GM12874 (cell line): ENCODE measurements around the gene FGGY.

Experiments used
- TF ChIP-seq, protein P1 (sequence below): IDR thresholded peaks from 2 replicates; pipeline ENCODE4 v1.5.1; 2011; ENCODE audit warnings: low read depth, mild to moderate bottlenecking, control low read depth, low read length, moderate library complexity; ENCODE audit not compliant: insufficient read depth

The FGGY gene

DNA sequence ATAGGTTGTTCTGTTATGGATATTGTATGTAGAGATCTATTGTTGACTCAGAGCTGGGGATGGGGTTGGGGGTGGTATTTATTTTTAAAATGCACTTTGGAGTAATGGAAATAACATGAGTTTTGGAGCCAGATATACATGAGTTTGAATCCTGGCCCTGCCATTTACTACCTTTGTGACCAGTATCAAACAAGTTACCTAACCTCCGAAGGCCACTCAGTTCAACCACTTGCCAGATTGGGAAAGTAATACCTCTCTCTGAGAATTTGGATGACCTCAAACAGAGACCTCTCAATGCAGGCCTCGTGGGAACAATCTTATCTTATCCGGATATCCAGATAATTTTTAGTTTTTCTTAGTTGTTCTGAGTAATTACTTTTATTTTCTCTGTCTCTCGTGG, 181.0 kb downstream of the FGGY start:
- TF ChIP-seq, protein P1, sequence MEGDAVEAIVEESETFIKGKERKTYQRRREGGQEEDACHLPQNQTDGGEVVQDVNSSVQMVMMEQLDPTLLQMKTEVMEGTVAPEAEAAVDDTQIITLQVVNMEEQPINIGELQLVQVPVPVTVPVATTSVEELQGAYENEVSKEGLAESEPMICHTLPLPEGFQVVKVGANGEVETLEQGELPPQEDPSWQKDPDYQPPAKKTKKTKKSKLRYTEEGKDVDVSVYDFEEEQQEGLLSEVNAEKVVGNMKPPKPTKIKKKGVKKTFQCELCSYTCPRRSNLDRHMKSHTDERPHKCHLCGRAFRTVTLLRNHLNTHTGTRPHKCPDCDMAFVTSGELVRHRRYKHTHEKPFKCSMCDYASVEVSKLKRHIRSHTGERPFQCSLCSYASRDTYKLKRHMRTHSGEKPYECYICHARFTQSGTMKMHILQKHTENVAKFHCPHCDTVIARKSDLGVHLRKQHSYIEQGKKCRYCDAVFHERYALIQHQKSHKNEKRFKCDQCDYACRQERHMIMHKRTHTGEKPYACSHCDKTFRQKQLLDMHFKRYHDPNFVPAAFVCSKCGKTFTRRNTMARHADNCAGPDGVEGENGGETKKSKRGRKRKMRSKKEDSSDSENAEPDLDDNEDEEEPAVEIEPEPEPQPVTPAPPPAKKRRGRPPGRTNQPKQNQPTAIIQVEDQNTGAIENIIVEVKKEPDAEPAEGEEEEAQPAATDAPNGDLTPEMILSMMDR = no peak

DNA sequence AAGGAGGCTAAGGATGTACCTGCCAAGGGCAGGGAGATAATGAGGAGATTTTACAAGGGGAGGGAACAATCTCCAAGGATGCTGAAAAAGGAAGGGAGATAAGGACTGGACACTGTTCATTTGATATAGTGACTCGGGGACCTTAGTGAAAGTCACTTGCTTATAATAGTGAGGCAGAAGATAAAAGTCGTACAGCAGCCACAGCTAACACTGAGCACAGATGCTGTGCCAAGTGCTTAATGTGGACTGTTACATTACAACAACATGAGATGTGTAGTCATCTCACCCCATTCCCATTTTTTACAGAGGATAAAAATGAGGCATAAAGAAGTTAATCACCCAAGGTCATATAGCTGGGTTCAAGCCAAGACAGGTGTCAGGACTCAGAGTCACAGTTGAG, 181.9 kb downstream of the FGGY start:
- TF ChIP-seq, protein P1 = no peak

DNA sequence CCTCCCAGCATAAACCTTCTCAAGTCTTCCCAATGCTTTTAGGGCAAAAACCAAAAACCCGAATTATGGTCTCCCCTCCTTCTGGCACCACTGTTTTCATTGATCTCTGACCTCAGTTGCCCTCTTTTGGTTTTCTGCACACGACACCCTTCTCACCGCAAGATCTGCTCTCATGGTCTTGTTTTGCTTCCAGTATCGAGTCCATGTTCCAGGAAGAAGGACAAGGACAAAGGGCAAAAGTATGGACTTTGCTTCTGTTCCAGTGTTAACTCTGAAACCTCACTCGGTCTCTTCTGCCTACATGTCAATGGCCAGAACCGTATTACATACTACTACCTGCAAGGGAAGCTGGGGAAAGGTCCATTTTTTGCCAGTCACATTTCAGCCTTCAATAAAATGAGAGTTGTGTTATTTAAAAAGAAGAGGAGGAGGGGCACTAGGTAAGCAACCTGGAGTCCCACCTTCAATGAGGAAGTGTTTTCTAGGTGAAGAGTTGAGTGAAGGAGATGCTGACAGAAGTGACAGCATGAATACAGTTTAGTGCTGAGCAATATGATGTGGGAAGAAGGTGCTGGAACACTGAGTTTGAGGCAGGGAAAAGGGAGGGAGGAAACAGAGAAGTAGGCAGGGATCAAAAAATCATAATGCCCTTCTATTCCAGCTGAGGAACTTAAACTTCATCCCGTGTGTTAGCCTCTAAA, 183.4 kb downstream of the FGGY start:
- TF ChIP-seq, protein P1 = no peak

DNA sequence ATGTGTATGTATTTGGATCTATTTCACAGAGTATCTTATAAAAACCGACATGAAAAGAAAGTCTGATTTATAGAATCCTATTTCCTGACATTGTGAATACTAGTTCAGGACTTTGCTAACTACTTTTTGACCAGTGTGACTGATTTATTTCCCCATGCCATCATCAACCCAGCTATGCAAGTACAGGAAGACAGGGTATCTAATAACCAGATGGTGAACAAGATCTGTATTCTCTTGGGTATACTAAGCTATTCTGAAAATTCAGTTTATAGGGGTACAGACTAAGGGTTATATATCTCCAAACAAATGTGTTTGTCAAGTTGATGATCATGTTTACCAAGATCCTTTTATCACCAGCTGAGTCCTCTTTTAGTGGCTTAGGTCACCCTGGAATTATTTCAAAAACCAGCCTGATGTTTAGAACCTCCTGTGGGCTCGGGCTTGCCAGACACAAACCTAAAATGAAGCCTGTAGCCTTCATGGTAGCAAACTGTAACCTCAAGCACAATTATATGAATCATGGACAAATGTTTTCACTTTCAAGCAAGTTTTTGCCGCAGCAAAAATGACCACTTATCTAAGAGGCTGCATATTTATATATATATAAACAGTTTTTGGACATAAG, 185.1 kb downstream of the FGGY start:
- TF ChIP-seq, protein P1 = no peak

DNA sequence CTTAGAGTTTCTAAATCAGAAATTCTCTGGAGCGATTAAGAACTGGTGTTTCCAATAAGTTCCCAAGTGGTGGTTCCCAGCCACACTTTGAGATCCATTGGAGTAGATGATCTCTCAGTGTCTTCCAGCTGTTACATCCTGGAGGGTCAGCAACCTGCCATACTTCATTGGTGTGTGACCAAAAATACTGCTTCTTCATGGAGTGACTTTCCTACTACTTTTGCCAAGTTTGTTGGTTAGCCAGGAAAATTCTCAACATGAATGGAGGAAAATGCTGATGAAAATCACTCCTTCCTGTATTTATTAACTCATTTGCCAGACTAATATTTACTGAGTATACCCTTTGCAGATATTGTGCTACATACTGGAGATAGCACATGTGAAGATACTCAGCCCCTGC, 186.1 kb downstream of the FGGY start:
- TF ChIP-seq, protein P1 = no peak

DNA sequence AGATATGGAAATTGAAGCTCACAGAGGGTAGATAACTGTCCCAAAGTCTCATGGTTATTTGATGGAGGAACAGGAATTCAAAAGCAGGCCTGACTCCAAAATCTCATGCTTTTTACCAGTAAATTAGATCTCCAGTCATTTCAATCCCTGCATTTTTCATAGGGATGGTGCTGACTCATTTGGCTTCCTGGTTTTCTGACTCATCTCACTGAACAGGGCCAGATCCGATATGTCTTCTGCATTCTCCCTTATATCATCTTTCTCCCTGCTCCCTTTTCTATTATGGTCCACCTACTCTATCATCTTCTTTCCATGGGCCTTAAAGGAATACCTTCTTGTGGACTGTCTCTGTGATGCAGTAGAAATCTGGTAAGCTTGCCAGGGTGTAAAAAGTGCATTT, 187.2 kb downstream of the FGGY start:
- TF ChIP-seq, protein P1 = no peak

DNA sequence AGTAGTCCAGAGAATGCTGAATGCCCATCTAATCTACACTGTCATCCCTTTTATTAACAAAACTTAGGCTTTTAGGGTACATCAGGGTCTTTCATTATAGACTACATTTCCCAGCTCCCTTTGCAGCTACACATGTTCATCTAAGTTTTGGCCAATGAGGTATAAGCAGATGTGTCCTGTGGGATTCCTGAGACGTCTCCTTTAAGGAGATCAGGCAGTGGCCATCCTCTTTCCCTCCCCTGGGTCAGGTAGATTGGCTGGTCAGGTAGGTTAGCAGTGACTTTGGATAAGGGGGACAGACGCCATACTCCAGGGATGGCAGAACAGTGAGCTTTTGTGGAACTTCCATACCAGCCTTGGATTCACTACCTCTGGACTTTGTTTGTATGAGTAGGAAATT, 188.3 kb downstream of the FGGY start:
- TF ChIP-seq, protein P1 = no peak
